ENCODE results near the gene TMEM145.

DNA sequence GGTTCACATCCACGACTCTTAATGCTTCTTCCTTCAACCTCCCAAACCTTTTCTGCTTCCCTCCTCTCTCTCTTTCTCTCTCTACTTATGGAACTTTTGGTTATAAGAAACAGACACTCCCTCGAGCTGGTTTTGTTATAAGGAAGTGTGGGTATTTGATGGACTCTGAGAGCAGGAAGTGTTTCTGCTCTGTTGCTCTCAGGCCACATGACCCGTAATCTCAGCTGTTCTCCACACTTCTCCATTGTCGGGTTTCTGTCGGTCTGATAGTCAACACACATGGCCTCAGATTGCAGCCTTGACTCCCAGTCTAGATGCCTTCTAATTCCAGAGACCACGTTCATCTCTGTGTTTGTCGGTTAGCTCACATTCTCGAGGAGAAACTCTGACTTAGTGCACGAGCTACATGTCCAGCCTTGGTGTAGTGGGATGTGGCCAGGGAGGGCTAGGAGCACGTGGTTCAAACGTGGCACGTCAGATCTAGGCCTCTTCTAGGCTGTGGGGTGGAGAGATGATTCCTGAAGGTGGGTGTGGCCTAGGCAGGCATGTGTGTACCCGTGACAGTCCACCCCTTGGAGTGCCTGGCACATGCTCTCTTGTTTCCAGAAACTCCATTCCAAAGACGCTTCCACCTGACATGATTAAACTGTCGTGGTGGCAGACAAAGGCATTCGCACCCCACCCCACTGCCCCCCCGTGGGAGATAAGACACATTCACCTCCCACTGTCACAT lies 50.7 kb downstream of the TMEM145 start:
- TF ChIP-seq EZH2 (IDR thresholded peaks at IDR 0.05; ENCODE audit: low read depth) (no peak), CTCF (conservative IDR thresholded peaks at IDR 0.05) (no peak)

Measured in PC-9 (cell line).